ENCODE results near the gene SLC28A3.

The SLC28A3 gene

GRCh38 chr9:84339503-84339902 is 1.1 kb downstream of the SLC28A3 start:
- DNase-seq, result no peak

- DNase-seq, result no peak
Observed at GRCh38 chr9:84338792-84339191, 1.8 kb downstream of the SLC28A3 start.

GRCh38 chr9:84337252-84337651 is 3.3 kb downstream of the SLC28A3 start:
- DNase-seq, result no peak

GRCh38 chr9:84331119-84331809 is 9.3 kb downstream of the SLC28A3 start:
- no peak for DNase-seq

- DNase-seq, result no peak
Observed at GRCh38 chr9:84330246-84330645, 10.3 kb downstream of the SLC28A3 start.

- DNase-seq, result no peak
Observed at GRCh38 chr9:84327184-84327583, 13.4 kb downstream of the SLC28A3 start.

- no peak for DNase-seq
Observed at GRCh38 chr9:84325347-84325973, 15.1 kb downstream of the SLC28A3 start.

- no peak for DNase-seq
Observed at GRCh38 chr9:84324811-84325210, 15.7 kb downstream of the SLC28A3 start.

GRCh38 chr9:84323858-84324257 is 16.7 kb downstream of the SLC28A3 start:
- DNase-seq, result no peak

- no peak for DNase-seq
Observed at GRCh38 chr9:84322828-84323227, 17.7 kb downstream of the SLC28A3 start.

- DNase-seq, result no peak
Observed at GRCh38 chr9:84320231-84320630, 20.3 kb downstream of the SLC28A3 start.

- DNase-seq, result no peak
Observed at GRCh38 chr9:84319632-84320031, 20.9 kb downstream of the SLC28A3 start.

- no peak for DNase-seq
Observed at GRCh38 chr9:84318981-84319380, 21.6 kb downstream of the SLC28A3 start.

GRCh38 chr9:84317563-84317962 is 23.0 kb downstream of the SLC28A3 start:
- DNase-seq, result no peak

GRCh38 chr9:84315278-84315877 is 25.2 kb downstream of the SLC28A3 start:
- peak; percentile 55 for DNase-seq

GRCh38 chr9:84314306-84314705 is 26.3 kb downstream of the SLC28A3 start:
- no peak for DNase-seq

- DNase-seq, result no peak
Observed at GRCh38 chr9:84310883-84311282, 29.7 kb downstream of the SLC28A3 start.

- no peak for DNase-seq
Observed at GRCh38 chr9:84305497-84306131, 34.9 kb downstream of the SLC28A3 start.

GRCh38 chr9:84304166-84304565 is 36.4 kb downstream of the SLC28A3 start:
- DNase-seq, result no peak

- DNase-seq, result no peak
Observed at GRCh38 chr9:84303061-84303460, 37.5 kb downstream of the SLC28A3 start.

GRCh38 chr9:84301851-84302250 is 38.7 kb downstream of the SLC28A3 start:
- no peak for DNase-seq

GRCh38 chr9:84300271-84300670 is 40.3 kb downstream of the SLC28A3 start:
- no peak for DNase-seq

- DNase-seq, result no peak
Observed at GRCh38 chr9:84297162-84297821, 43.3 kb downstream of the SLC28A3 start.

All from stimulated activated CD4-positive, alpha-beta T cell treated with anti-CD3 and anti-CD28 coated beads, Interleukin-4, amount 100 ng/mL, for 1 hour (primary cell).